Pericardium fibroblast (primary cell): ENCODE data around the gene SCAMP1. TPM values are rescaled to one million over a fixed set of nuclear protein-coding genes. Genes with fewer than 3 reads are reported as not detected.

Experiments
- total RNA-seq: library from RNA; depleted of rRNA; stranded (reverse); fragments of >200 nt; gene quantifications from 2 replicates; pipeline ENCODE4 v1.2.3, GENCODE V29; 2015

Gene SCAMP1
- 15.6 and 17.5 TPM in 2 replicates for total RNA-seq

DNA sequence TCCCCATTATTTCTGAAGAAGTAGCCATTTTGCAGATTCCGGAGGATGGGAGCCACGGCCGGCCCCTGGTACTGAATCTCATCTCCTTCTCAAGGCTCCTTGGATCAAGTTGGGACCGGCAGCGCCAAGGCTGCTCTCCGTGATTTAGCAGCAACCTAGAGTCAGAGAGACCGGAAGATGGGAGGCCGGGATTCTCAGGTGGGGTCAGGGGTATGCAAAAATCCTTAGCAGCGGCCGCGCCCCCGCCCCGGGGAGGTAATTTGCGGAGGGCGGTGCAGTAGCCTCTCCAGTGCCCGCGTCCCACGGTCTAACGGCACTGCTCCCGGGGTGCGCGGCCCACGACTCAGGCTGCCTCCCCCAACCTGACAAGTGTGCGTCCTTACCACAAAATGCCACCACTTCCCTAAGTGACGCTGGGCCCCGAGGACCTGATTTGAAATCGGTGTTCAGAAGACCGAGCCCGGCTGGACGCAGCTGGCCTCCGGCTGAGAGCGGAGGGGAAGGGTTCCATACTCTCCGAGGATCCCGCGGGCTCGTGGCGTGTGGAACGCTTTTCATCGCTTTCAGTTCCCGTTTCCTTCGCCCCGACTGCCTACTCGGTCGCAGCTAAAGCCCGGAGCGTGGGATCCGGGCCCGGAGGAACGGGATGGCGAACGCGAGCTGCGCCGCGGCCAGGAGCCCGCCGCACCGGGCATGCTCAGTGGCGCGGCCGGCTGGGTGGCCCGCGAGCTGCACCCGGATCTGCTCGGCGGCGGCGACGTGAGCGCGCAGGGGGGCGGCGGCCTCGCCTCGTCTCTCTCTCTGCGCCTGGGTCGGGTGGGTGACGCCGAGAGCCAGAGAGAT, at the start of gene SCAMP1:
TSS of gene SCAMP1 (plus strand) at position 787 of the 843 bp plus-strand sequence. CDS start at position 842, 55 bp downstream.

Other genes starting within 250 kb of the SCAMP1 start
- gene AP3B1, start 65.9 kb upstream of the SCAMP1 start, total RNA-seq = 37.2 and 41.8 TPM in 2 replicates